ENCODE data around the gene FGFR4.

DNA sequence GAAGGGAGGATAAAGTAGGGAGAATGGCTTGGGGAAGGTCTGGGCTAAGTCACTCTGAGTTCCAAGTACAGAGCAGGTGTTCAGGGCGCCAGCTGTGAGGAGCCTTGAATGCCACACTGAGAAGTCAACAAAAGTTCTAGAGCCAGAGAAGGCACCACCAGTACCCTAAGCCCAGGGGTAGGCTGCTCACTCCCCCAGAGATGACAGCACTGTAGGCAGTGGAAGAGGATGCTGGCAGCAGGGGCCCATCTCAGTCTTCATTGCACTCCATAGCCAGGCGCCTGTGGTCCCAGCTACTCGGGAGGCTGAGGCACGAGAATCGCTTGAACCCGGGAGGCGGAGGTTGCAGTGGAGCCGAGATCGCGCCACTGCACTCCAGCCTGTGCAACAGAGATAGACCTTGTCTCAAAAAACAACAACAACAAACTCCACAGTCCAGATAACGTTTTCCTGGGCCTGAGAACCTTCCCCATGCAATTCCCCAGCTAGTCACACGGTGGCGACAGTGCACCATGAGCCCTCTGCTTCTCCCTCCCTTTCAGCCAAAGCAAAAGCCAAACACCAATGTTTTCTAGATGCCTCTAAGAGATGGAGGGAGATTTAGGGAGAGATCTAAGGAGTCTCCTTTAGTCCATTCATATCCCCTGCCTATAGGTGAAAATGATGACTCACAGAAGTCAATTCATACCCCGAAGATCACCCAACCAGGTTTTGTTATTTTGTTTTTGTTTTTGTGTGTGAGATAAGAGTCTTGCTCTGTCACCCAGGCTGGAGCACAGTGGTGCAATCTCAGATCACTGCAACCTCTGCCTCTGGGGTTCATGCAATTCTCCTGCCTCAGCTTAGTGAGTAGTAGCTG is 27.1 kb downstream of the FGFR4 start:
- TF ChIP-seq, protein P1, sequence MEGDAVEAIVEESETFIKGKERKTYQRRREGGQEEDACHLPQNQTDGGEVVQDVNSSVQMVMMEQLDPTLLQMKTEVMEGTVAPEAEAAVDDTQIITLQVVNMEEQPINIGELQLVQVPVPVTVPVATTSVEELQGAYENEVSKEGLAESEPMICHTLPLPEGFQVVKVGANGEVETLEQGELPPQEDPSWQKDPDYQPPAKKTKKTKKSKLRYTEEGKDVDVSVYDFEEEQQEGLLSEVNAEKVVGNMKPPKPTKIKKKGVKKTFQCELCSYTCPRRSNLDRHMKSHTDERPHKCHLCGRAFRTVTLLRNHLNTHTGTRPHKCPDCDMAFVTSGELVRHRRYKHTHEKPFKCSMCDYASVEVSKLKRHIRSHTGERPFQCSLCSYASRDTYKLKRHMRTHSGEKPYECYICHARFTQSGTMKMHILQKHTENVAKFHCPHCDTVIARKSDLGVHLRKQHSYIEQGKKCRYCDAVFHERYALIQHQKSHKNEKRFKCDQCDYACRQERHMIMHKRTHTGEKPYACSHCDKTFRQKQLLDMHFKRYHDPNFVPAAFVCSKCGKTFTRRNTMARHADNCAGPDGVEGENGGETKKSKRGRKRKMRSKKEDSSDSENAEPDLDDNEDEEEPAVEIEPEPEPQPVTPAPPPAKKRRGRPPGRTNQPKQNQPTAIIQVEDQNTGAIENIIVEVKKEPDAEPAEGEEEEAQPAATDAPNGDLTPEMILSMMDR (IDR thresholded peaks at IDR 0.05; ENCODE audit: low read length), result peak; percentile 98
- TF ChIP-seq EZH2 (IDR thresholded peaks at IDR 0.05; ENCODE audit: borderline replicate concordance, low read length), result no peak
